Measurements from ENCODE around the gene SRRM4.

The SRRM4 gene

DNA sequence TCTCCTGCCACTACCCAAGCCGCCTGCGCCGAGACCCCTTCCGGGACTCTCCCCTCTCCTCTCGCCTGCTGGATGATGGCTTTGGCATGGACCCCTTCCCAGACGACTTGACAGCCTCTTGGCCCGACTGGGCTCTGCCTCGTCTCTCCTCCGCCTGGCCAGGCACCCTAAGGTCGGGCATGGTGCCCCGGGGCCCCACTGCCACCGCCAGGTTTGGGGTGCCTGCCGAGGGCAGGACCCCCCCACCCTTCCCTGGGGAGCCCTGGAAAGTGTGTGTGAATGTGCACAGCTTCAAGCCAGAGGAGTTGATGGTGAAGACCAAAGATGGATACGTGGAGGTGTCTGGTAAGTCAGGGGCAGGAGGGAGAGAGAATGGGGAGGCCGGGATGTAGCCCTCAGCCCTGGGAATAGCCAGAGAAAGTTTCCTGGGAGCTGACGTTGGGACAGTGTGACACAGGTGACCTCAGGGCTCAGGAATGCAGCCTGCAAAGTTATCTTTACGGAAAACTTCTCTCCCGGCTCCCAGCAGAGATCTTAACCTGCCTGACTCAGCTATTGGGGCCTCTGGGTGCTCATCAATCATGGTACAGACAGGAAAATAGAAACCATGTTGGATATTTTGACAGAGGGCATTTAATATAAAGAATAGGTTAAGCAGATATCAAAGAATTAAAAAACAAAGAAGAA lies 198.1 kb downstream of the SRRM4 start:
- peak overlapping the region; percentile 99 for H3K27ac ChIP-seq (ENCODE audit: low read length)
- peak overlapping the region; percentile 99 to 100 for H3K9ac ChIP-seq (ENCODE audit: low read length in 2 of 2)
- peak overlapping the region; percentile 98 to 100 for H3K4me3 ChIP-seq (ENCODE audit: low read length in 2 of 2)
- H3K4me1 ChIP-seq (ENCODE audit: control insufficient read depth, insufficient read depth, low read length), result peaks cover 30% of the 10 kb centered on the region
- H3K36me3 ChIP-seq (ENCODE audit: control insufficient read depth in 2 of 2, insufficient read depth in 2 of 2, low read length in 2 of 2), result no peaks in the 10 kb centered on the region
- no peaks in the 10 kb centered on the region for H3K9me3 ChIP-seq (ENCODE audit: control insufficient read depth in 2 of 2, low read length in 2 of 2)
- no peaks in the 10 kb centered on the region for H3K27me3 ChIP-seq (ENCODE audit: control insufficient read depth in 1 of 2, insufficient read depth in 2 of 2, low read length in 2 of 2)

DNA sequence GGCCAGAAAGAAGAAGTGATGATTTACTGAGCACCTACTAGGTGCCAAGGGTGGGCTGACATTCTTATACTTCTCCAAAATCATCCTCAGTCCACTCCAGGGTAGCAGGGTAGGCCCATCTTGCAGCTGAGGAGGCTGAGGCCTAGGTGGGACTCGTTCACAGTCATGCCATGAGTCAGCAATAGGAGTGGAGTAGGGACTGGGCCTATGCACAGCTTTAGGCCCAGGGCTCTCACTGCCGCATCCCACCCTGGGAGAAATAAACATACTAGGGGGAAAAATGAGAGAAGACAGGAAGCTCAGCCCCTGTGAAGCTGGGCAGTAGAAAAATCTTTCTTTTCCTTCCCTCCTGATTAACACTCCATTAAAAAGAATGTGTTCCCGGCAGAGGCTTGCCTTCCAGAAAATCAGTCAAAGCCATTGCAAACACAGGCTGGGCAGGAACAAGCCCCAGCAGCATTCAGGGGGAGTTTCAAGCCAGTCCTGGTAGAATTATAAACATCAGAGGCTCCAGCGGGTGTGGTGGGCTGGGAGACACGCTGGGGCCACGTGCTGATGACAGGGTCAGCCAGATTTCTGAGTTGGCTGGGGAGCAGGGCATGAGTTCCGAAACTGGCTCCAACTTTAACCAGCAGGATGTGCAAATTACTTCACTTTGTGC lies 199.2 kb downstream of the SRRM4 start:
- no peaks in the 10 kb centered on the region for H3K9me3 ChIP-seq (ENCODE audit: control insufficient read depth in 2 of 2, low read length in 2 of 2)
- no peaks in the 10 kb centered on the region for H3K36me3 ChIP-seq (ENCODE audit: control insufficient read depth in 2 of 2, insufficient read depth in 2 of 2, low read length in 2 of 2)
- peaks cover 28% of the 10 kb centered on the region for H3K4me1 ChIP-seq (ENCODE audit: control insufficient read depth, insufficient read depth, low read length)
- H3K9ac ChIP-seq (ENCODE audit: low read length in 2 of 2), result peak overlapping the region; percentile 99 to 100
- H3K27ac ChIP-seq (ENCODE audit: low read length), result peak overlapping the region; percentile 99
- no peaks in the 10 kb centered on the region for H3K27me3 ChIP-seq (ENCODE audit: control insufficient read depth in 1 of 2, insufficient read depth in 2 of 2, low read length in 2 of 2)
- peak overlapping the region; percentile 98 to 100 for H3K4me3 ChIP-seq (ENCODE audit: low read length in 2 of 2)

- Histone ChIP-seq H3K36me3 (ENCODE audit: control insufficient read depth in 2 of 2, insufficient read depth in 2 of 2, low read length in 2 of 2) (peaks cover 0 to under 1% of the 10 kb centered on the region in 2 donors), H3K4me1 (ENCODE audit: control insufficient read depth, insufficient read depth, low read length) (peaks cover 33% of the 10 kb centered on the region)
Observed at GRCh38 chr12:119181202-119181601, 199.9 kb downstream of the SRRM4 start.

DNA sequence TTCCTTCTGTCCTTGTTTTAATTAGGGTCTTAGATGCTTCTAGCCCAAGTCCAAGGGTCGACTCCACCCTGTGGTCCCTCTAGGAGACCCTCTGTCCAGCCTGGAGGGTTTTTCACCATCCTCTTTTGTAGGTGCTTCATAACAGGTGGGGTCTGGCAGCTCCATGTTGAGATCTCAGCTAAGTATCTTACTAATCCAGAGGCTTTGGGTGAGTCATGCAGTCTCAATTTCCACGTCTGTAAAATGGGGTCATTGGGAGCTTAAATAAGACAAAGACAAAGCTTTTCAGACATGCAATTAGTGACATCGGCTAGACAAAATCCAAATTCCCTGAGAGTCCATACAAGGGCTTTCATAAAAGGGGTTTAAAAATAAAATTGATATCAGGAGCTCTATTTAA lies 200.6 kb downstream of the SRRM4 start:
- peak overlapping the region; percentile 98 to 100 for H3K4me3 ChIP-seq (ENCODE audit: low read length in 2 of 2)
- peaks cover 38% of the 10 kb centered on the region for H3K4me1 ChIP-seq (ENCODE audit: control insufficient read depth, insufficient read depth, low read length)
- peak overlapping the region; percentile 99 to 100 for H3K9ac ChIP-seq (ENCODE audit: low read length in 2 of 2)
- H3K27me3 ChIP-seq (ENCODE audit: control insufficient read depth in 1 of 2, insufficient read depth in 2 of 2, low read length in 2 of 2), result no peaks in the 10 kb centered on the region
- H3K36me3 ChIP-seq (ENCODE audit: control insufficient read depth in 2 of 2, insufficient read depth in 2 of 2, low read length in 2 of 2), result peaks cover 6 to 8% of the 10 kb centered on the region in 2 donors
- H3K27ac ChIP-seq (ENCODE audit: low read length), result peak overlapping the region; percentile 99
- H3K9me3 ChIP-seq (ENCODE audit: control insufficient read depth in 2 of 2, low read length in 2 of 2), result no peaks in the 10 kb centered on the region

More at GRCh38 chr12:119181202-119181601, 199.9 kb downstream of the SRRM4 start:
- peak overlapping the region; percentile 99 to 100 for H3K9ac ChIP-seq (ENCODE audit: low read length in 2 of 2)
- H3K9me3 ChIP-seq (ENCODE audit: control insufficient read depth in 2 of 2, low read length in 2 of 2), result no peaks in the 10 kb centered on the region
- H3K4me3 ChIP-seq (ENCODE audit: low read length in 2 of 2), result peak overlapping the region; percentile 98 to 100
- no peaks in the 10 kb centered on the region for H3K27me3 ChIP-seq (ENCODE audit: control insufficient read depth in 1 of 2, insufficient read depth in 2 of 2, low read length in 2 of 2)
- peak overlapping the region; percentile 99 for H3K27ac ChIP-seq (ENCODE audit: low read length)

- Histone ChIP-seq H3K4me1 (ENCODE audit: control insufficient read depth, insufficient read depth, low read length) (peaks cover 42% of the 10 kb centered on the region), H3K27me3 (ENCODE audit: control insufficient read depth in 1 of 2, insufficient read depth in 2 of 2, low read length in 2 of 2) (no peaks in the 10 kb centered on the region), H3K9me3 (ENCODE audit: control insufficient read depth in 2 of 2, low read length in 2 of 2) (no peaks in the 10 kb centered on the region), H3K9ac (ENCODE audit: low read length in 2 of 2) (peak overlapping the region; percentile 46 to 58), H3K4me3 (ENCODE audit: low read length in 2 of 2) (peak overlapping the region; percentile 56 to 98), H3K36me3 (ENCODE audit: control insufficient read depth in 2 of 2, insufficient read depth in 2 of 2, low read length in 2 of 2) (peaks cover 11 to 13% of the 10 kb centered on the region in 2 donors), H3K27ac (ENCODE audit: low read length) (peak overlapping the region; percentile 99)
Observed at GRCh38 chr12:119182701-119183493, 201.6 kb downstream of the SRRM4 start.

GRCh38 chr12:119183942-119184695 lies 202.8 kb downstream of the SRRM4 start:
- Histone ChIP-seq H3K27me3 (ENCODE audit: control insufficient read depth in 1 of 2, insufficient read depth in 2 of 2, low read length in 2 of 2) (no peaks in the 10 kb centered on the region), H3K4me3 (ENCODE audit: low read length in 2 of 2) (peak overlapping the region; percentile 59 to 98)

GRCh38 chr12:119195256-119195655 lies 213.9 kb downstream of the SRRM4 start:
- Histone ChIP-seq H3K9me3 (ENCODE audit: control insufficient read depth in 2 of 2, low read length in 2 of 2) (no peaks in the 10 kb centered on the region), H3K36me3 (ENCODE audit: control insufficient read depth in 2 of 2, insufficient read depth in 2 of 2, low read length in 2 of 2) (peaks cover 27 to 37% of the 10 kb centered on the region in 2 donors), H3K4me1 (ENCODE audit: control insufficient read depth, insufficient read depth, low read length) (peaks cover 20% of the 10 kb centered on the region), H3K9ac (ENCODE audit: low read length in 2 of 2) (no peak overlapping the region), H3K4me3 (ENCODE audit: low read length in 2 of 2) (no peak overlapping the region), H3K27ac (ENCODE audit: low read length) (no peak overlapping the region), H3K27me3 (ENCODE audit: control insufficient read depth in 1 of 2, insufficient read depth in 2 of 2, low read length in 2 of 2) (no peaks in the 10 kb centered on the region)

More at GRCh38 chr12:119183942-119184695, 202.8 kb downstream of the SRRM4 start:
- H3K4me1 ChIP-seq (ENCODE audit: control insufficient read depth, insufficient read depth, low read length), result peaks cover 47% of the 10 kb centered on the region
- H3K9me3 ChIP-seq (ENCODE audit: control insufficient read depth in 2 of 2, low read length in 2 of 2), result no peaks in the 10 kb centered on the region
- peaks cover 11 to 17% of the 10 kb centered on the region in 2 donors for H3K36me3 ChIP-seq (ENCODE audit: control insufficient read depth in 2 of 2, insufficient read depth in 2 of 2, low read length in 2 of 2)
- H3K27ac ChIP-seq (ENCODE audit: low read length), result peak overlapping the region; percentile 99
- peak overlapping the region; percentile 36 to 46 for H3K9ac ChIP-seq (ENCODE audit: low read length in 2 of 2)

GRCh38 chr12:119198440-119198839 lies 217.1 kb downstream of the SRRM4 start:
- no peak overlapping the region for H3K4me3 ChIP-seq (ENCODE audit: low read length in 2 of 2)

GRCh38 chr12:119200601-119201000 lies 219.3 kb downstream of the SRRM4 start:
- H3K27me3 ChIP-seq (ENCODE audit: control insufficient read depth in 1 of 2, insufficient read depth in 2 of 2, low read length in 2 of 2), result no peaks in the 10 kb centered on the region
- no peak overlapping the region for H3K27ac ChIP-seq (ENCODE audit: low read length)
- no peak overlapping the region for H3K4me3 ChIP-seq (ENCODE audit: low read length in 2 of 2)
- no peak overlapping the region for H3K9ac ChIP-seq (ENCODE audit: low read length in 2 of 2)
- H3K36me3 ChIP-seq (ENCODE audit: control insufficient read depth in 2 of 2, insufficient read depth in 2 of 2, low read length in 2 of 2), result peaks cover 0 to 4% of the 10 kb centered on the region in 2 donors
- H3K9me3 ChIP-seq (ENCODE audit: control insufficient read depth in 2 of 2, low read length in 2 of 2), result no peaks in the 10 kb centered on the region
- H3K4me1 ChIP-seq (ENCODE audit: control insufficient read depth, insufficient read depth, low read length), result peaks cover 35% of the 10 kb centered on the region

More at GRCh38 chr12:119198440-119198839, 217.1 kb downstream of the SRRM4 start:
- peaks cover 10 to 18% of the 10 kb centered on the region in 2 donors for H3K36me3 ChIP-seq (ENCODE audit: control insufficient read depth in 2 of 2, insufficient read depth in 2 of 2, low read length in 2 of 2)
- peak overlapping the region; percentile 74 for H3K27ac ChIP-seq (ENCODE audit: low read length)
- peak overlapping the region; percentile 42 to 45 for H3K9ac ChIP-seq (ENCODE audit: low read length in 2 of 2)
- no peaks in the 10 kb centered on the region for H3K9me3 ChIP-seq (ENCODE audit: control insufficient read depth in 2 of 2, low read length in 2 of 2)
- H3K4me1 ChIP-seq (ENCODE audit: control insufficient read depth, insufficient read depth, low read length), result peaks cover 21% of the 10 kb centered on the region
- H3K27me3 ChIP-seq (ENCODE audit: control insufficient read depth in 1 of 2, insufficient read depth in 2 of 2, low read length in 2 of 2), result no peaks in the 10 kb centered on the region

Measured in stomach smooth muscle (tissue), 2 donors.